ENCODE measurements around the gene TFB1M.

Gene TFB1M

DNA sequence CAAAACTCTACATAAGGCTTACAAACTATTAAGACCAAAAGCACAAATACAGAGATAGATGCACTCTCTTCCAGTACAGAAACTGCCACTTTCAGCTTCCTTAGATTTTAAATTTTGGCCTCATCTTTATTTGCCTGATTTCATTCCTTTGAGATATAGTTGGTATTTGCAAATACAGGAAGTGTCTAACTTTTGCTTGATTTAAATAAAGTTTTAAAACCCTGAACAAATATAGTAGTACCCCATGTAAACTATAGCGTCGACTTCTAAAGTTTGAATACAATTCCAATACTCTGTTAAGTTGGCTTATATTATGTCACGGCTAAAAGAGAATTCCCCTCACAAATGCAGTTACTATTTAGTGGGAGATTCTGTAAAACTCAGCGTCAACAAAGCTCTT lies 51.6 kb downstream of the TFB1M start:
- no peak for DNase-seq

- no peak for DNase-seq
Measured at GRCh38 chr6:155261111-155261900, 53.0 kb downstream of the TFB1M start.

DNA sequence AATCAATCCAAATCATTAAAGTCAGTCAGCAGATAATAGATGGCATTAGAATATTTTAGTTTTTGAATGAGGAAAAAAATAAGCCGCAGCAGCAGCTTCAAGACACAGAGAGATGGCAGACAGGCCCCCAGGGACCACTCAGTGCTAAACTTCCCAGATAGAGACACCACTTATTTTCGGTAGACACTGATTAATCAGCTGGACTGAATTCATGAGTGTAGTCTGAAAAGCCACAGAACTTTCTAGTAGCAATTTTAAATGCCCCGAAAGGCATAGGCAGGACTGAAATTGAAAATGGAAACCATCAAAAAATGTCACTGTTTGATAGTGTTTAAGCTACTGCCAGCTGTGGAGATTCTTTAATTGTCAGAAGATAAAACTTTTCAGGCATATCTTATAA lies 53.6 kb downstream of the TFB1M start:
- no peak for DNase-seq

DNA sequence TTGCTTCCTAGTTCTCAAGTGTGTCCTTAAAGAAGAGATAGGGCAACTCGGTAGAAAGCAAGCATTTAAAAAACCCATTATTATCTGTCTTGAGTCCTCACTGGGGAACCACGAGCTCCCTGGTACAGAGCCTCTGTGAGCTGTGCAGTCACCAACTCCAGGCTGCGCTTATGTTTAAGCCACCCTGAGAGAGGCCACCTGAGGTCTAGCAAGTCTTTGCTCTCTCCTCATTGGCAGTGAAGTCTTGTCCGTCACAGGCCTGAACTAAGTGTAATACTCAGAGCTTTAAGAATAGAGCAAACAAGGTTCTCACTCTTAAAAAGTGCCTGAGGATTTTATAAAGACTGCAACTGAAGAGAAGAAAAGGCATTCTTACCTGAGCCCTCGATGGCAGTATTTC lies 54.4 kb downstream of the TFB1M start:
- DNase-seq, result no peak

DNA sequence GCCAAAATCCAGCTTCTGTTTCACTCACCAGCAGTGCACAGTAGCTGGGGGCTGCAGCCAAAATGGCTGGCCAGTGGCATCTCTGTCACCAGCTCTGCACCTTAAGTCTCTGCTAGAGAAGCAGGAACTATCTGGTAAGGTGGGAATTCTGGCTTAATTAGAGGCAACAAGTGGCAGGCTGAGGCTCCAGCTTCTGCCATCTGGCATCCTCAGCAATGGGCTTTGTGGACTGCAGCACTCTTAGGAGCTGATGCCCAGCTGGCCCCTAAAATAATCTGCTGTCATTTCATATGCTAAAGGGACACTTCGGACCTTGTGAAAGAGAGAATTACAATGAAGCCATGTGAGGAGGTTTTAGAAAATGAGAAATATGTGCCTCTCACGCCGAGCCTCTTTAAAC lies 55.1 kb downstream of the TFB1M start:
- no peak for DNase-seq

DNA sequence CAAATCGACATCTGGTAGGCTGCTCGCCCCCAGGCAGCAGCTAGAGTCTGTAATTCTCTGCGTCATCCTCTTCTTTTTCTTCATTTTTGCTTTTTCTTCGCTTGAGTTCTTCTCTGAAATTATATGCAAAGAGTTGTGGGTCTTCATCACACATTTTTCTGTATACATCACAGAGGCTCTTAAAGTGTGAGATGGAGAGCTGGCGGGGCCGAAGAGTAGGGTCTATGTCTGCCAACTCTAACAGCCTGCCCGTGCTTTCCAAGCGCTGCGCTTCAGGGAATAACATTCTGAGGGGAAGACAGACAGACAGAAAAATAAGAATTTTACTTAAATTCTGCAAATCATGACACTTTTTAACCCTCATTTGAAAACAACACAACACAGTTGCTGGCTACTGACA lies 56.5 kb downstream of the TFB1M start:
- DNase-seq, result no peak

DNA sequence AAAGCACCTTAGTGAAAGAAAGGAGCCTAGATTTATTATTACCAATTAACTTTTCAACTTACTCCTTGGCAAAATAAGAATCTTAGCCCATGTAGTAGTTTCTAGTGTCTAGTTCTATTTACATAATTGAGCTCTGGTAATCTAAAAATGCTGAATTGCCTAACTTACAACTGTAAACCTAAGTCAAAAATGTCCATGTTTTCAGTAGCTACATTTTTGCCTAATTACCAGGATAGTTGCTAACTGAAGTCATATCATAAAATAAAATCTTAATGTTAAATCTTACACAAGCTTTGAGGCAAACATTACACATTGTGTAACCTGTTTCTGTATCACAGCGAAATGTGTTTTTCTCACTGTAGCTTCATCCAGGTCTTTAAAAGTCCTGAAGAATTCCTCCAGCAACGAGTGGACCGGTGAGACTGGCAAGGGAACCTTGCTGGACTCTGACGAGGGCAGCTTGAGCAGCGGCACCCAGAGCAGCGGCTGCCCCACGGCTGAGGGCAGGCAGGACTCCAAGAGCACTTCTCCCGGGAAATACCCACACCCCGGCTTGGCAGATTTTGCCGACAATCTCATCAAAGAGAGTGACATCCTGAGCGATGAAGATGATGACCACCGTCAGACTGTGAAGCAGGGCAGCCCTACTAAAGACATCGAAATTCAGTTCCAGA lies 58.0 kb downstream of the TFB1M start:
- DNase-seq, result no peak

GRCh38 chr6:155254139-155254538 lies 60.1 kb downstream of the TFB1M start:
- DNase-seq, result no peak

DNA sequence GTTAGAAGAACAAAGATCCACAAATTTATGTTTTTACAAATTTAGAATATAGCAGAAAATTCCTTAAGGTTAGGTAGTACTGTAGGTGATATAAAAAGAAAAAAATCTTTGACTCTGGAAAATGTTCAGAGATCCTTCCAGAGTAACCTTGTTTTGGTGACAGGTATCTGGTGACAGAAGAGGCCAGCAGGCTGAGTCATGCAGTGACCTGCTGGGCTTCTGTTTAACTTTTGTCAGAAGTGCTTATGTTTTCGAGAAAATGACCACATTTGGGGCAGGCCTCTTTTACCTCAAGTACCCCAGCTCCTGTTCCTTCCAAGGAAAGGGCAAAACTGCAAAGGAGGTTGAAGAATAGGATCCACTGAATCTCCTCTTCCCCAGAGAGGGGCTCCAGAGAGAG lies 60.9 kb downstream of the TFB1M start:
- no peak for DNase-seq

DNA sequence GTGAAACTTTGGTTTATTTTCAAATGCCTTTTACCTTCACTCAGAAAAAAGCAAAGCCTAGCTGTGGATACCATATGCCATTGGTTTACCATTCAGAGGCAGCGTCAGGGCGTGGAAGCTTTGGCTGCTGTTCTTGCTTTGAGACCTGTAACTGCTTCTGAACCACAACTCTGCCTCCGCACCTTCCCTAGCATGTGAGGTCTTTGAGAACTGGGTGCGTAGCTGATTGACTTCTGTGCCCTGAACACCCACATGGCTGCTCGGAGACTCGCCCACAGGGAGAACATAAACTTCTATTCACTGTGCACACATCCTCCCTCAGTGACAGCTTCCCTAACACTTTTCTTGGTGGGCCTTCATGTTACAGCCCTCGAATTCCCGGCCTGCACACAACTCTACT lies 61.7 kb downstream of the TFB1M start:
- no peak for DNase-seq

DNA sequence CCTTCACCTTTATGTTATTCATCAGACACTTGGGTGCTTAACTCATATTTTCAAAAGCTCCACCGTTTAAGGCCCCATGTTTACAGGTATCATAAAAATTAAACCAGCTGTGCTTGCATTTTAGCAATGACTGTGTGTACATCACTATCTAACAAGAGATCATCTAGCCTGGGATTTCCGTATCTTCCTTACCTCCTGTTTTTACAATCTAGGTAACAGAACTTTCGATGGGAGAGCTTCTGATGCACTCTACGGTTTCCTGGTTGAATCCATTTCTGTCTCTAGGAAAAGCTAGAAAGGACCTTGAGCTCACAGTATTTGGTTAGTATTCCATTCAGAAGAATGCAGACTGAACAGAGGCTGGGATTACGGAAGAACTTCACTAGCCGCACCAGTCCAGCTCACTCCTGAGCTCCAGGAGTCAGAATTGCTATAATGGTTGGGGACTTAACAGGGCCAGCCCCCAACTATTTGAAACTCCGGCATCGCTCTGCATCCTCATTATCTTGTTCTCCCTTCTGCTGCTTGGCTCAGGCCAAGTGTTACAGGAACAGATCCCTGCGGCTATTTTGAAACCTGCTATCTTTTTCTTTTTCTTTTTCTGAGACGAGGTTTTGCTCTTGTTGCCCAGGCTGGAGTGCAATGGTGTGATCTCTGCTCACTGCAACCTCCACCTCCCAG lies 63.4 kb downstream of the TFB1M start:
- DNase-seq, result no peak

DNA sequence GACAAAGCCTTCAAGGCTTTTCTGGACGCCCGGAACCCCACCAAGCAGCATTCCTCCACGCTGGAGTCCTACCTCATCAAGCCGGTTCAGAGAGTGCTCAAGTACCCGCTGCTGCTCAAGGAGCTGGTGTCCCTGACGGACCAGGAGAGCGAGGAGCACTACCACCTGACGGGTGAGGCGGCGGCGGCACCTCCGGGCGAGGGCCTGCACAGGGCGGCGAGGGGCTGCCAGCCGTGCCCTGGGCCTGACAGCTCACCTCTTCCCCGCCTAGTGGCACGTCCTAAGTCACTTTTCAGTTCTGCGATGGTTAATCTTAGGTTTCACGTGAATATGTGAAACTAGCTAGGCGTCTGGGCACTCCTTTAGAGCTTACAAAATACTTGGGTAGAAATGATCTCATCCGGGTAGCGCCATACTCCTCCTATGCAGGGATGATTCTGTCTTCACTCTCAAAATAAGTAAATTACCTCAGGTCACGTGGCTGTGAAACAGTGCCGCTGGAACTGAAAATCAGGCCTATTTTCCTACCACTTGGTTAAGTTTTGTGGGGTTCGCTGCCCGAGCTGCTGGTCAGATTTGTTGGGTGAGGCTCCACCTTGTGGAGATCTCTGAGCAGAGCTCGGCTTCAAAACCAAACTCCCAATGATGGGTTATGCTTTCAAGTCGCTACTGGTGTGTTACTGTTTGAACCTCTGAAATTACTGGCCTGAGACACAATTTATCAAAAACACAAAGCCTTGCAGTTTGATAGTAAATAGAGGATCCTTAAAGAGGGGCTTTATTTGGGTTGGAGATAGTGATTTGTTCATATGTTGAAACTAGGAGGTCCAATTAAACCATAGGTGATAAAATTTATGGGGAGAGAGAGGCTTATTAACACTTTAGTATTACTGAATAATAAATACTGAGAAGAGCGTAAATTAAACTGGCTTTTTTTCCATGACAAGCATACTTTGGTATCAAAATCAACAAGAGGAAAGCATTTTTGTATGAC lies 66.0 kb downstream of the TFB1M start:
- DNase-seq, result peak; percentile 74

- DNase-seq, result no peak
Measured at GRCh38 chr6:155247618-155248007, 66.7 kb downstream of the TFB1M start.

GRCh38 chr6:155246825-155247224 lies 67.5 kb downstream of the TFB1M start:
- no peak for DNase-seq

DNA sequence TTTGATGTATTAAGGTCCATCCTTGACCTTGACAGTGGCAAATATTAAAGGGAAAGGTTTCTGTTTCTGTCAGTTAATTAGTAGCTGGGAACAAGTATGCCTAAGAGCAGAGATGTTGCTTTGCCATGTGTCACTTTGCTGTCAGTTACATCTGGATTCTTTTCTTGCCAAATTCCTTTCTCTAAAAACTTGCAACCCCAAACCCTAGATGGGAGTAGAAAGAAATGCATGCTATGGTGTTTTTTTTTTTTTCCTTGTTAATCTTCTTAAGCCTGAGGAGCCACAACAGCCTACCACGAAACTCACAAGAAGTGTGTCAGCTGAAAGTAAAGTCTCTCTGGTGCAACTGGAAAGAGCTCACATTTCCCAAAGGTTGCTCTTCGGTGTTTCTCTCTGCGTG lies 68.5 kb downstream of the TFB1M start:
- no peak for DNase-seq

DNA sequence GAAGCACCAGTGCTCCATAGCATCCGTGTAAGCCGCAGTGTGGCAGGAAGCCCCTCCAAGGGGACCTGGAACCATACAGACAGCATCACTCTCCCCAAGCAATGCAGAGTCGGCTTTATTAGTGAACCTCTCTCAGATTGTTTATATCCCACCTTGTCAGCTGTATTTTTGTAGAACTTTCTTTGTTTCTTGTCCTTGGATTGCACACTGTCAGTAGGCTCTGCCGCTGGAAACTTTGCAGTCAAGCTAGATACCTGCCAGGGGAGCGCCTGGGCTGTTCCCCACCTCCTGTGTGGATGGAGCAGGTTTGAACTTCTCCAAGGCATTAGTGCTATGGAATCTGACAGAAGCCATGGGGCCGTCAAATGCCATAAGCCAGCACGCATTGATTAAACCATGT lies 69.1 kb downstream of the TFB1M start:
- DNase-seq, result no peak

DNA sequence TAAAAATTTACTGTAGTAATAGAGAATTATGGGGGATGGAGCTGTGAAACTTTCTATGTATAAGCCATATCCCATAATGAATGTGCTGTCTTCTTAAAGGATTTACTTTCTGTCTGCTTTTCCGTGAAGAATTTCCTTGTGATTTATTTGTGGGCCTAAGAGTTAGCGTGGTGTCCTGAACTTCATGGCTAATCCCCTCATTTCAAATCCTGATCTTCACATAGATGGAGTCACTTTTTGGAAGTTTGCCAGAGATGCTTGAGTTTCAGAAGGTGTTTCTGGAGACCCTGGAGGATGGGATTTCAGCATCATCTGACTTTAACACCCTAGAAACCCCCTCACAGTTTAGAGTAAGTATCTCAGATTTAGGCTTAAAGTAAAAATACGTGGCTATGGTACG lies 69.8 kb downstream of the TFB1M start:
- DNase-seq, result no peak

DNA sequence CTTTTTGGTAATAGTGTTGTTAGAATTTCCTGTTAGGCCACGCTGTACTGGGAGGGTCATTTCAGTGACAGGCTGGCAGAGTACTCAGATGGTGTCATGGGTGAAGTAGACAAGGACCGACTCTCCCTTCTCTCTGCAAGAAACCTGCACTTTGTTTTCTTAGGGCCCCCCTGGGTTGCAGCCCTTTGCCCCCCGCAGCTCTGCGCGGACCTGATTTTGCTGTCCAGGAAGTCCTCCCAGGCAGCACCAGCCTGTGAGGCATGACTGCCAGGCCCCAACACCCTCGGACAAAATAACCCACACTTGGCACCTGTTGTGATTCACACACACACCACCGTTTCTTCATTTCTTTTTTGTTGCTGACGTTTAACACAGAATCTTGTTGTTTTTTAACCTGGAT lies 72.3 kb downstream of the TFB1M start:
- DNase-seq, result no peak

DNA sequence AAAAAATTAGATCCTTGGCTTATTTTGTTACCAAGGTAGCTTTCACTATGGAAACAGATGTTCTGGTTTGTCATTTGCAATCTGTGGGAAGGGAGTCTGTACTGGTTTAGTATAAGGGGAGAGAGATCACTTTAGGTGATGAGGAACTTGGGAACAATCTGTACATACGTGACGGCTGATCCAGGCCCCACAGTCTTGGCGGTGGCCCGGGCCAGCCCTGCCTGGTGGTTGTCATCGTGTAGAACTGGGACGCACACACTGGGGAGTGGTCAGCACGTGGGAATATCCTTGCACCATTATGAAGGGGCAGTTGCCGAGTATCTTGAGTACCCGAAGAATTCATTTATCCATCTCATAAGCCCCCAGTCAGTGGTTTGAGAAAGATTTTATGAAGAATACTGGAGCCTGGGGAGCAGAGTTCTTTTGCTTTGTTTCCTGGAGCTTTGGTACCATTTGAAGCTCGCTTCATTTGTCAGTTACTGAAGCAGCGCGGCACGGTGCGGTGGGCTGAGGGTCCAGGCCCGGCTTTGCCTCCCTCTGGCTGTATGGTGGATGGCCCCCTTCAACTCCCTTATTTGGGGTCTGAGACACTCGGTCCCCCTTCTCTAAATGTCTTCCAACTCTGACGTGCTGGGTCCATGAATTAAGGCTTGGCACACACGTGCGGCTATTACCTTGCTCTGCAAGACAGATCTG lies 73.2 kb downstream of the TFB1M start:
- DNase-seq, result no peak

DNA sequence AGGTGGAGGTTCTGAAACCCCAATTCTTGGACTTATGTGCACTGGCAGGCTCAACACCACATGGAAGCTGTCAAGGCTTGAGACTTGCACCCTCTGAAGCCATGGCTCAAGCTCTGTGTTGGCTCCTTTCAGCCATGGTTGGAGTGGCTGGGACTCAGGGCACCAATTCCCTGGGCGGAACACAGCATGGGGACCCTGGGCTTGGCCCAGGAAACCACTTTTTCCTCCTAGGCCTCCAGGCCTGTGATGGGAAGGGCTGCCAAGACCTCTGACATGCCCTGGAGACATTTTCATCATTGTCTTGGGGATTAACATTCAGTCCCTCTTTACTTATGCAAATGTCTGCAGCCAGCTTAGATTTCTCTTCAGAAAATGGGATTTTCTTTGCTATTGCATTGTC lies 76.7 kb downstream of the TFB1M start:
- no peak for DNase-seq

DNA sequence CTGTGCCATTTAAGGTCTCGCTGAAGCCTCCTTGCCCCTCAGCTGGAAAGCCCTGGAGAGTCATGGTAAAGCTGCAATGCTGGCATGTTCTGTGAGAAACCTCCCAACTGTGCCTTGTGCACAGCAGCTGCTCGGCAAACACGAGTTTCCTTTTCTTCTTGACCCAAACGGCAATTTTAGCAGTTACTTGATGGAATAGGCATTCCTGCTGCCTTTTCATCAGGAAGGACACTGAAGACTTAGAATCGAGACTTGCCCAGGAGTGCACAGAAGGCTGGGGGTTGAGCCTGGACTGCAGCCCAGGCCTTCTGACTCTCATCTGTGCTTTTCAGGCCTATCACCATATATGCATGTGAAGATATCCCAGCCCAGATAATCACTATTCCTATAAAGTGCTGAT lies 79.2 kb downstream of the TFB1M start:
- no peak for DNase-seq

GRCh38 chr6:155234687-155235086 lies 79.6 kb downstream of the TFB1M start:
- no peak for DNase-seq

Data from islet precursor cell (in vitro differentiated cells).